Lower leg skin (tissue), 4 donors: Measurements from ENCODE around the gene JOSD1. TPM values are rescaled to one million over a fixed set of nuclear protein-coding genes. Genes with fewer than 3 reads are reported as not detected.

Experiments used
- DNase-seq, 2 donors: peaks; one replicate each; pipeline ENCODE4 v3.0.0-alpha.2; 2019; ENCODE audit warnings: low spot score in 2 of 2
- H3K4me3 ChIP-seq: fragments of 200-600 bp; sonication (generic); 2 replicates; pipeline ENCODE4 v1.5.1; 2017; ENCODE audit warnings: mild to moderate bottlenecking, low read depth; ENCODE audit not compliant: poor library complexity, severe bottlenecking
- POLR2A ChIP-seq, 2 donors: fragments of 450-650 bp; IDR thresholded peaks; one replicate each; pipeline ENCODE4 v1.6.1; 2016 to 2017; ENCODE audit warnings: antibody characterized with exemption in 2 of 2, mild to moderate bottlenecking in 1 of 2, moderate library complexity in 1 of 2
- WGBS, 2 donors: methylation state at CpG; one replicate each; pipeline ENCODE4 v1.1.5; 2018; 5-methylcytosine and 5-hydroxymethylcytosine counted together
- intact Hi-C: fragments of 100-400 bp; cut with DNase I; formaldehyde crosslinking; loops from one replicate; pipeline ENCODE4 v1.15.0; 2023; ENCODE audit warnings: low total_unique reads
- total RNA-seq, 4 donors: library from RNA; depleted of rRNA; stranded (reverse); fragments of >200 nt; gene quantifications; one replicate each; pipeline ENCODE4 v1.1.0, GENCODE V29; 2016
- TF ChIP-seq, protein P1 (sequence below), 3 donors: fragments of 450-650 bp; IDR thresholded peaks; one replicate each; pipeline ENCODE4 v1.5.1; 2016; ENCODE audit warnings: antibody characterized with exemption in 3 of 3, mild to moderate bottlenecking in 3 of 3, moderate library complexity in 2 of 3

Gene JOSD1
- total RNA-seq, 4 donors from 2014 or later, result 52.0 to 90.6 (median 68.0) TPM

DNA sequence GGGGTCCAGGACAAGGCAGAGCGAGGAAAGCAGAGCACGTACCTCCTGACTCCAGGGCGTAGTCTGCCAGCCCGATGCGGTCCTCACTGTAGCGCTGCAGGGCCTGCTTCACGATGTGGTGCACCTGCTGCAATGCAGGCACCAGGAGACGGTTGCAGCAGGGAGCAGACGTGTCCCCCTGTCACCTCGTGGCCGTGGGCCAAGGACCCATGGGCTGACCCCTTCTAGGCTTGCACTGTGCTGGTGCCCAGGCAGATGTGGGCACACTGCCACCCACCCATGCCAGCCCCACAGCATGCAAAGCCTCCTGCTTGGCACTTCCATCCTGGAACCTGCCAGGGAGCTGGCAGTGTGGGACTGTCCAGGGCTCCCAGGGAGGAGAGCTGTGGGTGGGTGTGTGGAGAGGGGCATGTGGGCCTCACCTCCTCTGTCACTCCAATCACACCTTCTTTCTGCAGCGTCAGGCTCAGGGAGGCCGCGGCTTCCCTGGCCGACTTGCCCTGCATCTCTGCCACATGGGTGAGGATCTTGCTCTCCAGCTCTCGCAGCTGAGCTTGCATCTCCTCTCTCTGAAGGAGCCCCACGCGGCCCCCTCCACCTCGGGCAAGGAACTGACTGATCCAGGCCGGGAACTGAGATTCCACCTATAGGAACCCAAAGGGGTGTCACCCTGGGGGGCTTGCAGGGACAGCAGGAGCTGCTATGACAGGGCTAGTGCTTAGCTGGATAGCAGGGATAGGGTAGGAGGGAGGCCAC, 38.7 kb upstream of the JOSD1 start:
- intact Hi-C loops, result no loop called here
- TF ChIP-seq POLR2A (IDR thresholded peaks at IDR 0.05), result no peak
- TF ChIP-seq, protein P1, sequence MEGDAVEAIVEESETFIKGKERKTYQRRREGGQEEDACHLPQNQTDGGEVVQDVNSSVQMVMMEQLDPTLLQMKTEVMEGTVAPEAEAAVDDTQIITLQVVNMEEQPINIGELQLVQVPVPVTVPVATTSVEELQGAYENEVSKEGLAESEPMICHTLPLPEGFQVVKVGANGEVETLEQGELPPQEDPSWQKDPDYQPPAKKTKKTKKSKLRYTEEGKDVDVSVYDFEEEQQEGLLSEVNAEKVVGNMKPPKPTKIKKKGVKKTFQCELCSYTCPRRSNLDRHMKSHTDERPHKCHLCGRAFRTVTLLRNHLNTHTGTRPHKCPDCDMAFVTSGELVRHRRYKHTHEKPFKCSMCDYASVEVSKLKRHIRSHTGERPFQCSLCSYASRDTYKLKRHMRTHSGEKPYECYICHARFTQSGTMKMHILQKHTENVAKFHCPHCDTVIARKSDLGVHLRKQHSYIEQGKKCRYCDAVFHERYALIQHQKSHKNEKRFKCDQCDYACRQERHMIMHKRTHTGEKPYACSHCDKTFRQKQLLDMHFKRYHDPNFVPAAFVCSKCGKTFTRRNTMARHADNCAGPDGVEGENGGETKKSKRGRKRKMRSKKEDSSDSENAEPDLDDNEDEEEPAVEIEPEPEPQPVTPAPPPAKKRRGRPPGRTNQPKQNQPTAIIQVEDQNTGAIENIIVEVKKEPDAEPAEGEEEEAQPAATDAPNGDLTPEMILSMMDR (IDR thresholded peaks at IDR 0.05), result no peak
- 90 to 96% methylated on average over 14 to 16 of the region's 20 CpGs for WGBS, 2 donors
- no peak for DNase-seq
- no peak overlapping the region for H3K4me3 ChIP-seq

DNA sequence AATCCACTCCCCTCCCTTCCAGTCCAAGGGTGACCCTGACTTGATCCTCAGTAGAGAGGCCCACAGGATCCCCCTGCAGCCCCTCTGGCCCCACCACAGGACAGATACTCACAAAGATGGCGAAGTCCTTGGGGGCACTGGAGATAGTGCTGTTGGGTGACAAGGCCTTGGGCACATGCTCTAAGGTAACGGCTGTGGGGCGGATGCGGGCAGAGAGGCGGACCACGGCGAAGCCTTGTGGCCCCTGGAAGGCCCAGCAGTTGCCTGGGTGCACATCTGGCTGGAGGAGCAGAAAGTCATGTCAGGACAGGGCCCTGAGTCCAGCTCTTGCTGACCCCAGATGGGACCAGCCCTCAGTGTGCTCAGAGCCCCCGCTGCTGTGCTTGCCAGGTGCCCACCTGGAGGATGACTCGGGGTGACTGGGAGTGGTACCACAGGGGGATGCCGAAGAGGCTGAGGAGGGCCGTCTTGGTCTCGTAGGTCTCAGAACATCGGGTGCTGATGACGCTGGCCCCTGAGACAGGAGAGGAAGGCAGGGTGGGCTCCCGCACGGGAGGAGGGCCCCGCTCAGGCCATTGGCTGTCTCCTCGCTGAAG, 37.8 kb upstream of the JOSD1 start:
- WGBS, 2 donors, result 95% methylated on average over 17 to 18 of the region's 18 CpGs
- TF ChIP-seq POLR2A (IDR thresholded peaks at IDR 0.05), result no peak
- TF ChIP-seq, protein P1 (IDR thresholded peaks at IDR 0.05), result no peak
- intact Hi-C loops, result no loop called here
- no peak overlapping the region for H3K4me3 ChIP-seq
- no peak for DNase-seq

DNA sequence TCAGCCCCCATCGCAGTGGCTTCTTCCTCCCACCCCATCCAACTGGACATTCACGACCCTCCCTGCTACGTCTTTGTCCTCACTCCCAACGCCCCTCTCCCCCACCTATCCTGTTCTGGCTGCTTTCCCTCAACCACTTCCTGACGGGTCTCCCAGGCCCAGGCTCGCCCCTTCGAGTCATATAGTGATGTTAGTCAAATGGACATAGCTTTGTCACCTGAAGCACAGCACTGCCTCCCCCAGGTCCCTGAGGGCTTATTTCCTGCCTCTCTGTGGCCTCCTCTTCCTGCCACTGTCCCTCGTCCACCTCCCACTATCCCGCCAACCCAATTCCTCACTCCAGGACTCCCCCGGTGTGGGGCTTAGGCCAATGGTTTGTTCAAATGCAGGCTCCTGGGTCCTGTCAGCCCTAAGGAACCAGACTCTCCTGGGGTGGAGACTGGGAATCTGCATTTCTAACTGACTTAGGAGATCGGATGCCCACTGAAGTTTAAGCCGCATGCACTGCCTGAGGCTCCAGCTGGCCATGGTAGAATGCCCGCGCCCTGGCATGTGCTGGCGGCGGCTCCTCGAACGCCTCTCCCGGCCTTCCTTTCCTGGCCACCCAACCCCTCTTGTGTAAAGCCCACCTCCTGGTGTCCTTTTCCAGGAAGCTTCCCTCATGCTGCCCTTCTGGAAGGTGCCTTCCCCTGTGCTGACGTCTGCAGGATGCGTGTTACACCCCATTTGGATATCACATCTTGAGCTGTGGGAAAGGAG, 36.7 kb upstream of the JOSD1 start:
- 79 to 88% methylated on average over 21 of the region's 21 CpGs for WGBS, 2 donors
- intact Hi-C loops, result no loop called here
- TF ChIP-seq, protein P1 (IDR thresholded peaks at IDR 0.05), result no peak
- no peak for TF ChIP-seq POLR2A (IDR thresholded peaks at IDR 0.05)
- no peak overlapping the region for H3K4me3 ChIP-seq
- DNase-seq, result no peak

DNA sequence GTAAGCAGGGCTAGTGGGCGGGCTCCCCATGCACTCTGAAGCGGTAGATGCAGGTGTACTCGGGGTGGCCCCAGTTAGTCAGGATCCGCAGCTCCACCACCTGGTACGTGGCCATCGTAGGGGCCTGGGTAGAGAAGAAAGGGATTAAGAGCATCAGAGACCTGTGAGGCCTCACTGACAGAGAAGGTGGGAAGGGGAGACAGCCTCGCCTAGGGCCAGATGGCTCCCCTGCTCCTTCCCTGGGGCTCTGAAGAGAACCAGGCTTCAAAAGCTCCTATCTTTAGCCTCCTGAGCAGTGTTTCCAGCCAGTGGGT, 35.5 kb upstream of the JOSD1 start:
- intact Hi-C loops, result no loop called here
- DNase-seq, result no peak
- TF ChIP-seq, protein P1 (IDR thresholded peaks at IDR 0.05), result no peak
- TF ChIP-seq POLR2A (IDR thresholded peaks at IDR 0.05), result no peak
- no peak overlapping the region for H3K4me3 ChIP-seq
- 81 to 85% methylated on average over 7 of the region's 7 CpGs for WGBS, 2 donors

DNA sequence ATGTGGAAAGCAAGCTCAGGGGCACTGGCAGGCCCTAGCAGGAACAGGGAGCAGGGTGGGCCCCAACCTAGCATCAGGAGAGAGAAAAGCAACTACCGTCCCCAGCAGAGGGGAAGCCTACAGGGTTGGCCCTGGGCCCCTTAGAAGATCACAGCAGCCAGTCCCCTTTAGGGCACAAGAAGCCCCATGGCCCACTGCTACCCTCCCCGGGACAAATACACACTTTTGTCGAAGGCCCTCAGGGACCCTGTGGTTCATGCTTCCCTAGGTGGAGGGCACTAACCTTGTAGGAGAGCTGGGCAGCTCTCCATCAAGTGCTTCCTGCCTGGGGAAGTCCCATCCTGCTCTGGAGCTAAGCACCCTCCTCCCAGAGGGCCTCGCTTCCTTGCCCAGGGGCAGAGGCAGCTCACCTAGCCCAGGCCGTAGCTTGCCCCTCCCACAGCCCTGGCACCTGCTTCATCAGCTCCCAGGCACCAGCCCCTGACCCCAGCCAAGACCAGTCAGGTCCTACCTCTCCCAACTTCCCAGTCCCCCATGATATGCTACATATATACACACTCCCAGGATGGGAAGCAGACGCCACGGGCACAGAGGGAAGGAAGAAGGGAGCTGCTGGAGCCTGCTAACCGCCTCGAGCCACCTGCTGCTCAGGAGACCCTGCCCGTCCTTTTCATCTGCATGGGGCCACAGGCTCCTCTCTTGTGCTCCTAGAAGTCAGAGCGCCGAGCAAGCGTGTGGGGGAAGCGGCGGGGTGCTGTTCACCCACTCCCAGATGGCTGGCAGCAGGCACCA, 34.9 kb upstream of the JOSD1 start:
- no peak for DNase-seq
- 62 to 71% methylated on average over 15 of the region's 15 CpGs for WGBS, 2 donors
- no peak overlapping the region for H3K4me3 ChIP-seq
- intact Hi-C loops, result no loop called here
- TF ChIP-seq, protein P1 (IDR thresholded peaks at IDR 0.05), result no peak
- no peak for TF ChIP-seq POLR2A (IDR thresholded peaks at IDR 0.05)
